ENCODE results near the gene GAS2L3. TPM values are rescaled to one million over a fixed set of nuclear protein-coding genes. Genes with fewer than 3 reads are reported as not detected.

The GAS2L3 gene
- total RNA-seq, 1 donor from 2014 or later: 5.2 TPM

DNA sequence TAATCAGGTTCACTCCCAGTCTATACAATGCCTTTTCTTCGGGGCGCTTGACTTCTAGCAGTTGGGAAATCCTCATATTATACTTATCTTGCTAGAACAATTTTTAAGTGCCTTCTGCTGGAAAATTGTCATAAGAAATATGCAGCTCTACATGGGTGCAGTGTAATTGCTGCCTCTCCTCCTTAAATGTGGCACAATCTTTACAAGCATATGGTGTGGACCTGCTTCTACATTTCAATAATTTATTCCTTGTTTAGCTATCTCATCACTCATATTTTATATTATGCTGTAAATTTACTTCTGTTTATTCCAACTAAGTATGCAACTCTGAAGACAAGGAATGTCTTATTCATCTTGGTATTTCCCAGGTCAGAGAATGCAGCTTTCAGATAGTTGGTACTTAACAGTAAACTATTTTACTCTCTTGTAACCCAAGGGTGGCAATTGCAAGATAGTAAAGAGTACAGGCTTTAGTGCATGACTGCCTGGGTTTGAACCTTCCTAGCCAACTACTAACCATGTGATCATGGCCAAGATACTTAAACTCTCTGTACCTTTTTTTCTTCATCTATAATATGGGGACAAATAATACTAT lies 43.6 kb upstream of the GAS2L3 start:
- Mint-ChIP-seq H3K9me3 (ENCODE audit: unreplicated experiment) (no peaks in the 10 kb centered on the region), H3K27me3 (ENCODE audit: low read depth, unreplicated experiment) (peaks cover 3% of the 10 kb centered on the region), H3K4me1 (ENCODE audit: low read depth, unreplicated experiment) (no peaks in the 10 kb centered on the region), H3K27ac (ENCODE audit: unreplicated experiment) (no peak overlapping the region), H3K36me3 (ENCODE audit: low read depth, unreplicated experiment) (no peaks in the 10 kb centered on the region), H3K4me3 (ENCODE audit: unreplicated experiment) (no peak overlapping the region)
- no peaks in the 10 kb centered on the region for H3K27me3 ChIP-seq (ENCODE audit: insufficient read depth, low read length)
- FAIRE-seq (no peak), DNase-seq (ENCODE audit: low read depth) (no peak)
- H3K27ac ChIP-seq (ENCODE audit: low read depth, low read length): no peak overlapping the region
- H3K79me2 ChIP-seq (ENCODE audit: insufficient read depth, low read length): no peaks in the 10 kb centered on the region
- no peak overlapping the region for H3K9ac ChIP-seq (ENCODE audit: low read length)
- no peak overlapping the region for H3K4me3 ChIP-seq (ENCODE audit: insufficient read depth, low read depth, low read length)
- H4K20me1 ChIP-seq (ENCODE audit: insufficient read depth, low read length): no peaks in the 10 kb centered on the region
- no peak overlapping the region for H2AFZ ChIP-seq (ENCODE audit: low read depth, low read length)
- no peaks in the 10 kb centered on the region for H3K4me1 ChIP-seq (ENCODE audit: insufficient read depth, low read length)
- TF ChIP-seq, protein P1, sequence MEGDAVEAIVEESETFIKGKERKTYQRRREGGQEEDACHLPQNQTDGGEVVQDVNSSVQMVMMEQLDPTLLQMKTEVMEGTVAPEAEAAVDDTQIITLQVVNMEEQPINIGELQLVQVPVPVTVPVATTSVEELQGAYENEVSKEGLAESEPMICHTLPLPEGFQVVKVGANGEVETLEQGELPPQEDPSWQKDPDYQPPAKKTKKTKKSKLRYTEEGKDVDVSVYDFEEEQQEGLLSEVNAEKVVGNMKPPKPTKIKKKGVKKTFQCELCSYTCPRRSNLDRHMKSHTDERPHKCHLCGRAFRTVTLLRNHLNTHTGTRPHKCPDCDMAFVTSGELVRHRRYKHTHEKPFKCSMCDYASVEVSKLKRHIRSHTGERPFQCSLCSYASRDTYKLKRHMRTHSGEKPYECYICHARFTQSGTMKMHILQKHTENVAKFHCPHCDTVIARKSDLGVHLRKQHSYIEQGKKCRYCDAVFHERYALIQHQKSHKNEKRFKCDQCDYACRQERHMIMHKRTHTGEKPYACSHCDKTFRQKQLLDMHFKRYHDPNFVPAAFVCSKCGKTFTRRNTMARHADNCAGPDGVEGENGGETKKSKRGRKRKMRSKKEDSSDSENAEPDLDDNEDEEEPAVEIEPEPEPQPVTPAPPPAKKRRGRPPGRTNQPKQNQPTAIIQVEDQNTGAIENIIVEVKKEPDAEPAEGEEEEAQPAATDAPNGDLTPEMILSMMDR (IDR thresholded peaks at IDR 0.05; ENCODE audit: insufficient read depth, low read depth, low read length): no peak
- no peak for TF ChIP-seq EZH2 (IDR thresholded peaks at IDR 0.05; ENCODE audit: insufficient read depth, low read length)
- no peak overlapping the region for H3K4me2 ChIP-seq (ENCODE audit: low read length)
- no peaks in the 10 kb centered on the region for H3K9me3 ChIP-seq (ENCODE audit: insufficient read depth, low read depth, low read length)
- H3K36me3 ChIP-seq (ENCODE audit: insufficient read depth, low read length): no peaks in the 10 kb centered on the region

DNA sequence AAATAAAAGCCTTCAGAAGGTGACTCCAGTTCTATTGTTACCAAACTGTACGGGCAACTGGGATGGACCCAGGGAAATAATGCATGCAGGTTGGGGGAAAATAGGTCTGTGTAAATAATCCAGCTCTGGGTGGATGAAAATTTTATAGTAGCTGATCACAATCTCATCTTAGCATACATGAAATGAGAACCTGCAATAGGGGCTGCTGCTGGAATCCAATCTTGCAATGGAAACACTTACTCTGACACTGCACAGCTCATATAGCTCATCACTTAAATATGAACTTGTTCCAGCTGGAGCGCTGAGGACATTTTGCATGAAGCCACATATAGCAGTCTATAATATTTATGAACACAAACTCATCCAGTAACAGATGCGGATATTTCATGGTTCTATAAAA lies 40.1 kb upstream of the GAS2L3 start:
- no peaks in the 10 kb centered on the region for H3K79me2 ChIP-seq (ENCODE audit: insufficient read depth, low read length)
- H3K4me1 Mint-ChIP-seq (ENCODE audit: low read depth, unreplicated experiment): no peaks in the 10 kb centered on the region
- no peak for FAIRE-seq
- H3K9ac ChIP-seq (ENCODE audit: low read length): no peak overlapping the region
- H2AFZ ChIP-seq (ENCODE audit: low read depth, low read length): no peak overlapping the region
- TF ChIP-seq, protein P1 (IDR thresholded peaks at IDR 0.05; ENCODE audit: insufficient read depth, low read depth, low read length): no peak
- no peak for TF ChIP-seq EZH2 (IDR thresholded peaks at IDR 0.05; ENCODE audit: insufficient read depth, low read length)
- H3K4me3 Mint-ChIP-seq (ENCODE audit: unreplicated experiment): no peak overlapping the region
- no peak overlapping the region for H3K27ac Mint-ChIP-seq (ENCODE audit: unreplicated experiment)
- H3K27ac ChIP-seq (ENCODE audit: low read depth, low read length): no peak overlapping the region
- no peak overlapping the region for H3K4me3 ChIP-seq (ENCODE audit: insufficient read depth, low read depth, low read length)
- no peak for DNase-seq (ENCODE audit: low read depth)
- no peaks in the 10 kb centered on the region for H3K9me3 Mint-ChIP-seq (ENCODE audit: unreplicated experiment)
- no peaks in the 10 kb centered on the region for H3K9me3 ChIP-seq (ENCODE audit: insufficient read depth, low read depth, low read length)
- no peaks in the 10 kb centered on the region for H3K36me3 ChIP-seq (ENCODE audit: insufficient read depth, low read length)
- no peak overlapping the region for H3K4me2 ChIP-seq (ENCODE audit: low read length)
- H3K4me1 ChIP-seq (ENCODE audit: insufficient read depth, low read length): no peaks in the 10 kb centered on the region
- H3K27me3 Mint-ChIP-seq (ENCODE audit: low read depth, unreplicated experiment): peaks cover 3% of the 10 kb centered on the region
- no peaks in the 10 kb centered on the region for H3K27me3 ChIP-seq (ENCODE audit: insufficient read depth, low read length)
- no peaks in the 10 kb centered on the region for H4K20me1 ChIP-seq (ENCODE audit: insufficient read depth, low read length)
- H3K36me3 Mint-ChIP-seq (ENCODE audit: low read depth, unreplicated experiment): no peaks in the 10 kb centered on the region

DNA sequence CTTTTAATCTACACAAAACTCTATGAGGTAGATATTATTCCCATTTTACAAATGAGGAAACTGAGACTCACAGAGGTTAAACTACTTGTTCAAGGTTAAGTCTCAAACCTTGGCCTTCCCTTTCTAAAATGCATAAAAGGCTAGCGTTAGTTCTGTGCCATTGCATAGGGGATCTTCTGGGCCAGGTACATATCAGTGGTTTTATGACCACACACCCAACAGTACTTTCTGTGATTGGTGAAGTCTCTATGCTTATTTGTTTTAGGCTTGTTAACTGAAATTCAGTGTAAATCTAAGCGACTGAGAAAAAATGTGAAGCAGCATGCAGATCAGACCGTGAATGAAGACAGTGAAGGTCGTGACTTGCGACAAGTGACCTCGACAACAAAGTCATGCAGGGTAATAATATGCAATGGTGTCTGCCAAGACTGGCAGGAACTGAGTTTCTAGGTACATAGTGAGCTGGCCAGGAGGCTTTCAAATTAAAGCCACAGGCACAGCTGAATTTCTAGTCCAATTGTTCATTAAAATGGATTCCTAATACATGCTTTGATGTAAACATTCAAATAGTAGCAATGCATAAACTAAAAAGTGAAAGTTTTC lies 38.8 kb upstream of the GAS2L3 start:
- Histone ChIP-seq H3K27me3 (ENCODE audit: insufficient read depth, low read length) (no peaks in the 10 kb centered on the region), H3K4me2 (ENCODE audit: low read length) (no peak overlapping the region), H3K4me1 (ENCODE audit: insufficient read depth, low read length) (no peaks in the 10 kb centered on the region), H3K36me3 (ENCODE audit: insufficient read depth, low read length) (no peaks in the 10 kb centered on the region), H4K20me1 (ENCODE audit: insufficient read depth, low read length) (no peaks in the 10 kb centered on the region), H3K4me3 (ENCODE audit: insufficient read depth, low read depth, low read length) (no peak overlapping the region), H3K9me3 (ENCODE audit: insufficient read depth, low read depth, low read length) (no peaks in the 10 kb centered on the region), H3K79me2 (ENCODE audit: insufficient read depth, low read length) (no peaks in the 10 kb centered on the region), H3K9ac (ENCODE audit: low read length) (no peak overlapping the region), H3K27ac (ENCODE audit: low read depth, low read length) (no peak overlapping the region), H2AFZ (ENCODE audit: low read depth, low read length) (no peak overlapping the region)
- TF ChIP-seq, protein P1 (IDR thresholded peaks at IDR 0.05; ENCODE audit: insufficient read depth, low read depth, low read length): no peak
- no peak for TF ChIP-seq EZH2 (IDR thresholded peaks at IDR 0.05; ENCODE audit: insufficient read depth, low read length)
- Mint-ChIP-seq H3K4me1 (ENCODE audit: low read depth, unreplicated experiment) (no peaks in the 10 kb centered on the region), H3K36me3 (ENCODE audit: low read depth, unreplicated experiment) (no peaks in the 10 kb centered on the region), H3K27me3 (ENCODE audit: low read depth, unreplicated experiment) (peaks cover 3% of the 10 kb centered on the region), H3K27ac (ENCODE audit: unreplicated experiment) (no peak overlapping the region), H3K4me3 (ENCODE audit: unreplicated experiment) (no peak overlapping the region), H3K9me3 (ENCODE audit: unreplicated experiment) (no peaks in the 10 kb centered on the region)
- FAIRE-seq: no peak
- DNase-seq (ENCODE audit: low read depth): no peak
